GM12875 (cell line): ENCODE measurements around the gene RECK.

Experiments used
- H3K4me3 ChIP-seq: one replicate; pipeline ENCODE4 v1.5.1; 2011; ENCODE audit warnings: low read depth, low read length, control low read depth
- TF ChIP-seq, protein P1 (sequence below): IDR thresholded peaks from 2 replicates; pipeline ENCODE4 v1.5.1; 2011; ENCODE audit warnings: low read depth, mild to moderate bottlenecking, control low read depth, inconsistent platforms, low read length, moderate library complexity, borderline replicate concordance; ENCODE audit not compliant: insufficient read depth

The RECK gene

GRCh38 chr9:36169708-36170107, 133.0 kb downstream of the RECK start:
- TF ChIP-seq, protein P1, sequence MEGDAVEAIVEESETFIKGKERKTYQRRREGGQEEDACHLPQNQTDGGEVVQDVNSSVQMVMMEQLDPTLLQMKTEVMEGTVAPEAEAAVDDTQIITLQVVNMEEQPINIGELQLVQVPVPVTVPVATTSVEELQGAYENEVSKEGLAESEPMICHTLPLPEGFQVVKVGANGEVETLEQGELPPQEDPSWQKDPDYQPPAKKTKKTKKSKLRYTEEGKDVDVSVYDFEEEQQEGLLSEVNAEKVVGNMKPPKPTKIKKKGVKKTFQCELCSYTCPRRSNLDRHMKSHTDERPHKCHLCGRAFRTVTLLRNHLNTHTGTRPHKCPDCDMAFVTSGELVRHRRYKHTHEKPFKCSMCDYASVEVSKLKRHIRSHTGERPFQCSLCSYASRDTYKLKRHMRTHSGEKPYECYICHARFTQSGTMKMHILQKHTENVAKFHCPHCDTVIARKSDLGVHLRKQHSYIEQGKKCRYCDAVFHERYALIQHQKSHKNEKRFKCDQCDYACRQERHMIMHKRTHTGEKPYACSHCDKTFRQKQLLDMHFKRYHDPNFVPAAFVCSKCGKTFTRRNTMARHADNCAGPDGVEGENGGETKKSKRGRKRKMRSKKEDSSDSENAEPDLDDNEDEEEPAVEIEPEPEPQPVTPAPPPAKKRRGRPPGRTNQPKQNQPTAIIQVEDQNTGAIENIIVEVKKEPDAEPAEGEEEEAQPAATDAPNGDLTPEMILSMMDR = no peak
- H3K4me3 ChIP-seq = no peak overlapping the region

- H3K4me3 ChIP-seq = no peak overlapping the region
- TF ChIP-seq, protein P1 = no peak
Observed at GRCh38 chr9:36170531-36170930, 133.8 kb downstream of the RECK start.

DNA sequence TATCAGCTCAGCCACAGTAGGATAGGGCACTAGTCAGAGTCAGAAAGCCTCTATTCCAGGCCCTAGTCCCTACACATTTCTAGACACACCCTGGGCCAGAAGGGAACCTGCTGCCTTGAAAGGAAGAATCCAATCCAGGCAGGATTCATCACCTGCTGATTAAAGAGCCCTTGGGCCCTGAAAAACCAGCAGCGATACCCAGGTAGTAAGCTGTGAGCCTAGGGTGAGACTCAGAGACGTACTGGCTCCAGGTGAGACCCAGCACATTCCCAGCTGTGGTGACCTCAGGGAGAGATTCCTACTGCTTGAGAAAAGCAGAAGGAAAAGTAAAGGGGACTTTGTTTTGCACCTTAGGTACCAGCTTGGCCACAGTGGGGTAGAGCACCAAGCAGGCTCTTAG, 137.1 kb downstream of the RECK start:
- H3K4me3 ChIP-seq = no peak overlapping the region
- TF ChIP-seq, protein P1 = no peak
